Activated naive CD4-positive, alpha-beta T cell treated with anti-CD3 and anti-CD28 coated beads, Interleukin-2, amount 50 U/mL, for 72 hours (primary cell): ENCODE data around the gene PELI1. TPM values are rescaled to one million over a fixed set of nuclear protein-coding genes. Genes with fewer than 3 reads are reported as not detected.

Source experiments
- ATAC-seq, 2 donors: fragments of 150-1000 bp; cut with Tn5 transposase; 2 replicates each; pipeline ENCODE4 v1.10.0; 2021; ENCODE audit warnings: mild to moderate bottlenecking in 2 of 2, moderate library complexity in 2 of 2
- DNase-seq, 2 donors: peaks; one replicate each; pipeline ENCODE4 v3.0.0; 2021 to 2022; ENCODE audit warnings: low spot score in 2 of 2
- H3K27ac Mint-ChIP-seq, 2 donors: one replicate each; pipeline ENCODE4 v1.8.0; 2022; ENCODE audit warnings: mild to moderate bottlenecking in 2 of 2, mixed read lengths in 2 of 2
- H3K36me3 Mint-ChIP-seq, 2 donors: one replicate each; pipeline ENCODE4 v1.8.0; 2022; ENCODE audit warnings: mixed read lengths in 2 of 2
- H3K9me3 Mint-ChIP-seq, 2 donors: one replicate each; pipeline ENCODE4 v1.8.0; 2022; ENCODE audit warnings: mixed read lengths in 2 of 2
- total RNA-seq, 2 donors: library from RNA; stranded (reverse); gene quantifications; one replicate each; pipeline ENCODE4 v1.2.3, GENCODE V29; 2022

PELI1 gene
- total RNA-seq, 2 donors from 2014 or later = 32.7 to 38.7 TPM

GRCh38 chr2:64134813-64135212, 9.4 kb downstream of the PELI1 start:
- peak in 1 of 2 donors; percentile 32 for ATAC-seq
- no peak for DNase-seq
- Mint-ChIP-seq H3K36me3 (peaks cover 4 to 24% of the 10 kb centered on the region in 2 donors), H3K9me3 (no peaks in the 10 kb centered on the region), H3K27ac (peak overlapping the region; percentile 11 to 89)

DNA sequence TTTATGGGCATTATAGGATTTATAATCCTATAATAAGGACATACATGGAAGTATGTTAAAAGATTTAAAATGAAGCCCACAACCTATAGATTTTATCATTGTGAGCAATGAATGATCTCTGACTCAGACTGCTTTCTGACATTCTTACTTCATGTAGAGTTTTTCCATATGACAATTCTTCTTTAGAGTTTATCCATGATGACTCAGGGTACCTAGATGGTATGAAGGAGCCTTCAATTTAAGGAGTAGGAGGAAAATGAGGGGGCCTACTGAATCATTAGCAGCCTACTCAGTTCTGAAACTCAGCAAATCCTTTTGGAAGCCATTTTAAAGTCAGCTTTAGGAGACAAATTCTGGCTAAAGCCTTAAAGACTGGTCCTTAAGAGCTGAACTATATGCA, 10.4 kb downstream of the PELI1 start:
- Mint-ChIP-seq H3K27ac (peak overlapping the region; percentile 83 to 89), H3K9me3 (no peaks in the 10 kb centered on the region), H3K36me3 (peaks cover 3 to 21% of the 10 kb centered on the region in 2 donors)
- DNase-seq (no peak), ATAC-seq (peak; percentile 82 to 89)

DNA sequence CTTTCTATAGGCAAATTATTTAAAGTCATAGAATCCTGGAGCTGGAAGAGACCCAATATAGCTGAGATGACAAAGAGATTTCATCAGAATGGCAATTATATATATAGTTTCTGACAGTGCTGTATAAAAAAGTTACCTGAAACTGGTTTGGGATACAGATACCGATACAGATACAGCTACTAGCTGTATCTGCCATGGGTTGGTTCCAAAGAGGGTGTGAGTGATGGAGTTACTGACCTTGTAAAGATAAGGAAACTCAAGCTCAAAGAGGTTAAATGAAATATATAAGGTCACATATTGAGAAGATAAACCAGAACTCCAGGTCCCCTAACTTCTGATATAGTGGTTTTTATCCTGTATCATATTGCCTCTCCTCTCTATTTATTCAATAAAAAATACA, 10.9 kb downstream of the PELI1 start:
- ATAC-seq (peak; percentile 36 to 38), DNase-seq (no peak)
- H3K9me3 Mint-ChIP-seq = no peaks in the 10 kb centered on the region
- H3K27ac Mint-ChIP-seq = peak overlapping the region; percentile 83 to 89
- peaks cover 4 to 21% of the 10 kb centered on the region in 2 donors for H3K36me3 Mint-ChIP-seq

- Mint-ChIP-seq H3K27ac (no peak overlapping the region), H3K36me3 (peaks cover 4 to 30% of the 10 kb centered on the region in 2 donors), H3K9me3 (no peaks in the 10 kb centered on the region)
- DNase-seq = no peak
- no peak for ATAC-seq
These were observed 13.9 kb downstream of the PELI1 start for GRCh38 chr2:64130333-64130732.

DNA sequence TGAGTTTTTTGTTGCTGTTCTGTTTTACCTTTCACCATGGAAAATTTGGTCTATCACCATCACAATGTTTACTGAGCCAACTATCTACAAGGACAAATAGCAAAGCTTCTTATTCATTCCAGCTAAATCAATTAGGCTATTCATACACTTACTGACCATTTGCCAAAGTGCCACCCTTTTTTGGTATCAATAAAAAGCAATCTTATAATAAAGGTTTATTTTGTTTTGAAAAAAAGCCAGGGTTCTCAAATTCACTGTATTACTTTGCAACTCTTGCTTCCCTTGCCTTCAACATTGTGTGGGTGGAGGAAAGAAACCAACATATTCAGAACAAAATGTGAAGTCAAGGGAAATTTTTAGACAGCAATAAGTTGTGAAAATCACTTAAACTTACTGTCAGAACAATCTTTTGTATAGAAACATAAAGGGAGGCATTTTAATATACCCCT, 15.3 kb downstream of the PELI1 start:
- DNase-seq (no peak), ATAC-seq (peak; percentile 25 to 67)
- Mint-ChIP-seq H3K36me3 (peaks cover 4 to 40% of the 10 kb centered on the region in 2 donors), H3K9me3 (no peaks in the 10 kb centered on the region), H3K27ac (peak overlapping the region; percentile 63 to 73)

GRCh38 chr2:64128406-64128805, 15.8 kb downstream of the PELI1 start:
- peaks cover 4 to 43% of the 10 kb centered on the region in 2 donors for H3K36me3 Mint-ChIP-seq
- ATAC-seq (no peak), DNase-seq (no peak)
- H3K27ac Mint-ChIP-seq = peak overlapping the region; percentile 63 to 73
- no peaks in the 10 kb centered on the region for H3K9me3 Mint-ChIP-seq

- H3K27ac Mint-ChIP-seq = no peak overlapping the region
These were observed 17.1 kb downstream of the PELI1 start for GRCh38 chr2:64127119-64127518.

GRCh38 chr2:64126601-64127000, 17.6 kb downstream of the PELI1 start:
- peaks cover 4 to 33% of the 10 kb centered on the region in 2 donors for H3K36me3 Mint-ChIP-seq
- no peak overlapping the region for H3K27ac Mint-ChIP-seq
- no peak for DNase-seq

More at GRCh38 chr2:64127119-64127518, 17.1 kb downstream of the PELI1 start:
- peaks cover 4 to 38% of the 10 kb centered on the region in 2 donors for H3K36me3 Mint-ChIP-seq
- no peak for ATAC-seq
- no peak for DNase-seq
- H3K9me3 Mint-ChIP-seq = no peaks in the 10 kb centered on the region

GRCh38 chr2:64124571-64124970, 19.6 kb downstream of the PELI1 start:
- H3K27ac Mint-ChIP-seq = peak overlapping the region in 1 of 2 donors; percentile 3
- H3K36me3 Mint-ChIP-seq = peaks cover 4 to 32% of the 10 kb centered on the region in 2 donors
- DNase-seq (no peak), ATAC-seq (no peak)
- H3K9me3 Mint-ChIP-seq = no peaks in the 10 kb centered on the region

More at GRCh38 chr2:64126601-64127000, 17.6 kb downstream of the PELI1 start:
- no peaks in the 10 kb centered on the region for H3K9me3 Mint-ChIP-seq
- no peak for ATAC-seq

DNA sequence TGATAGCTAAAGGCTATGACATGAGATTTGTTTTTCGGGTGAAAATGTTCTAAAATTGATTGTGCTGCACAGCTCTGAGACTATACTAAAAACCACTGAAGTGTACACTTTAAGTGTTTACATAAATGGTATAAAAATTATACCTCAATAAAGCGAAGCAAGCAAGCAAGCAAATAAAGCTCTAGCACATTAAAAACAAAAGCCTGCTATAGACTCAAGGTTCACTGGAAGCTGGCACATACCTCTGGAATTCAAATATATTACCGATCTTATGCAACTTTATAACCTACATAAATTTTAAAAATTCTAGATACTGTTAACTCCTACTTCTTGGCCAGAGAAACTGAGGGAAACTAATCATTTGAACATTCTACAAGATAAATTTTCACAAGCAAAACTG, 20.1 kb downstream of the PELI1 start:
- ATAC-seq (no peak), DNase-seq (no peak)
- Mint-ChIP-seq H3K9me3 (no peaks in the 10 kb centered on the region), H3K27ac (no peak overlapping the region), H3K36me3 (peaks cover 4 to 32% of the 10 kb centered on the region in 2 donors)

DNA sequence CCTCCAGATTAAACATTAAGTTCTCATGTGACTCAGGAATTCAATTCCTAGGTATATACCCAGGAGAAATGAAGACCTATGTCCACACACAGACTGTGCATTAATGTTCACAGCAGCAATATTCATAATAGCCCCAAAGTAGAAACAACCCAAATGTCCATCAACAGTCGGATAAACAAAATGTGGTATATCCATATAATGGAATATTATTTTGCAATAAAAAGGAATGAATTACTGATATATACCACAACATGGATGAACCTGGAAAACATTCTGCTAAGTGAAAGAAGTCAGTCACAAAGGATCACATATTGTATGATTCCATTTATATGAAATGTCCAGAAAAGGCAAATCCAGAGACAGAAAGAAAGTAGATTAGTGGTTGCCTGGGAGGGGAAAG, 20.5 kb downstream of the PELI1 start:
- DNase-seq (no peak), ATAC-seq (no peak)
- Mint-ChIP-seq H3K9me3 (no peaks in the 10 kb centered on the region), H3K36me3 (peaks cover 2 to 32% of the 10 kb centered on the region in 2 donors), H3K27ac (no peak overlapping the region)

- no peak for ATAC-seq
- Mint-ChIP-seq H3K9me3 (no peaks in the 10 kb centered on the region), H3K27ac (no peak overlapping the region), H3K36me3 (peaks cover 0 to 22% of the 10 kb centered on the region in 2 donors)
- no peak for DNase-seq
These were observed 21.9 kb downstream of the PELI1 start for GRCh38 chr2:64122358-64122757.

GRCh38 chr2:64120928-64121327, 23.3 kb downstream of the PELI1 start:
- peaks cover 0 to 13% of the 10 kb centered on the region in 2 donors for H3K36me3 Mint-ChIP-seq
- ATAC-seq = no peak

GRCh38 chr2:64120008-64120407, 24.2 kb downstream of the PELI1 start:
- Mint-ChIP-seq H3K27ac (no peak overlapping the region), H3K36me3 (peaks cover 0 to 13% of the 10 kb centered on the region in 2 donors), H3K9me3 (no peaks in the 10 kb centered on the region)
- ATAC-seq = no peak
- DNase-seq = no peak

More at GRCh38 chr2:64120928-64121327, 23.3 kb downstream of the PELI1 start:
- DNase-seq = no peak
- no peak overlapping the region for H3K27ac Mint-ChIP-seq
- H3K9me3 Mint-ChIP-seq = no peaks in the 10 kb centered on the region

- ATAC-seq = no peak
- Mint-ChIP-seq H3K9me3 (no peaks in the 10 kb centered on the region), H3K27ac (no peak overlapping the region), H3K36me3 (peaks cover 0 to 8% of the 10 kb centered on the region in 2 donors)
- DNase-seq = no peak
These were observed 24.9 kb downstream of the PELI1 start for GRCh38 chr2:64119369-64119768.

DNA sequence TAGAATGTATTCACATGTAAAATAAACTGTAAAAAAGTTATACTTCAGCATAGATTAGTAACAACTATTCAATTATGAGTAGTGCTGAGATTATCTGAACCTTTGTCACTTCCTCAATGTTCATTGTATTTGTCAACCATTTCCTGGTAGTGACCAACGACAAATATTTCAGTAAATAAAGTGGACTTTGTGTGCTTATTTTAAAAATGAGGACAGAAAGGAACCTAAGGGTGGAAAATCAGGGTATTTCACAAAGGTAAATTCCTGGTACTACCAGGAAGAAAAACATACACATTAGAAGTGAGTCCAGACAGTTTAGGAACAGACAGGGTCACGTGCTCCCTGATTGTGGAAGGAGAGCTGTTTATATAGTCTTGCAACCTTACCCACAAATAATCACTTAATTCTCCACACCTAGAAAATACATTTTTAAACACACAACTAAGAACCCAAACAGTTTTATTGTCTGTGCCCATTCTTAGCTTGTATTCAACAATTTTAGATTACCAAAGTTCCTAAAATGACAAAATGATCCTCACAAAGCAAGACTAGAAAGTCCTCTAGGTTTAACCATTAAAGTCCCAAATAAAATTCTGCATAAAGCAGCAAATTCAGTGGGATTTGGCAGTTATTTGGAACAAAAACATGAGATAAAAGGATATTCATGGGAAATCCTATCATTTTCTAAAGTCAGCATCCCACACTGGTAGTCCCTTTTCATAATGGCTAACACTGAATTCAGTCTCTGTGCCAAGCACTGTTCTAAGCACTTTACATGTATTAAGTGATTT, 28.2 kb downstream of the PELI1 start:
- ATAC-seq = no peak

DNA sequence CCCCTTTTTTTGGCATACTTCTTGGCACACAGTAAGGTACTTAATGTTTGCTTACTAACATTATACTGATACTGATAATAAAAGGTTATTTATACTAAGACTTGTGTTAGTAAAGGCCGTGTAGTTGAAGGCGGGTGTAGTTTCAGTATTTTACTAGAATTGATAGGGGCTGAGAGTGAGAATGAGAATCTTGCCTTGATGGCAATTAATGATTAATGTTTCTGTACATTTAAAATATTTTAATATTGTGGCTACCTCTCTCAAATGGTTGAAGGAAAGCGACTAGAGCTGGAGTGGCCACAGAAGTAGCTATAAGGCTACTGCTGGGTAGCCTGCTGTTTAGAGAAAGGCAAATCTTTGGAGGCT, 29.3 kb downstream of the PELI1 start:
- ATAC-seq (no peak), DNase-seq (no peak)
- Mint-ChIP-seq H3K36me3 (peaks cover 0 to 1% of the 10 kb centered on the region in 2 donors), H3K27ac (peak overlapping the region; percentile 5 to 84), H3K9me3 (no peaks in the 10 kb centered on the region)

More for the DNA sequence above, 28.2 kb downstream of the PELI1 start:
- DNase-seq = no peak
- Mint-ChIP-seq H3K9me3 (no peaks in the 10 kb centered on the region), H3K36me3 (no peaks in the 10 kb centered on the region), H3K27ac (no peak overlapping the region)
